ENCODE results near the gene PPIF. TPM values are rescaled to one million over a fixed set of nuclear protein-coding genes. Genes with fewer than 3 reads are reported as not detected.
"Not testable (repeated sequence)": the region's sequence is repeated elsewhere in the genome, so short reads cannot be mapped to it uniquely, and the experiment has no call there.

The PPIF gene
- total and polyA plus RNA-seq, 3 donors from 2014 or later, result 80.1 to 106 (median 82.1) TPM

DNA sequence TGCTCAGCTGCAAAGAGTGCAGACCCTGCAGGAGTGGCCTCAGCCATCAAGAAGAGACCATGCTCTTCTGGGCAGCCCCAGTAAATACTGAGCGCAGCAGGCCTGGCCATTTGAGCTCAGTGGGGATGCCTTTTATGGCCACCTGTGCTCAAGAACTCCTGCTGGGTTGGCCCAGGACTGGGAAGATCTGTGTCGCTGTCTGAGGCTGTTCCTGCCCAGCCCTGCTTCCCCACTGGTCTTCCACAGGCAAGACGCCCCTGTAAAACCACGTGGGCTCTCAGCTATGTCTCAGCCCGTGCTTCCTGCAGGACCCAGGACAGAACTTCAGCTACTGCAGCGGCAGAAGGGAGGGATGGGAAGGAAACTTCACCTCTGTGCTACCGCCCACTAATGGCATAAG is 10.5 kb upstream of the PPIF start:
- intact Hi-C loops (cut with DNase I; ENCODE audit: low total_unique reads), result no loop called here
- no peaks in the 10 kb centered on the region for H3K36me3 ChIP-seq (ENCODE audit: low read depth, missing control alignments)
- H3K9me3 ChIP-seq, result no peaks in the 10 kb centered on the region
- no peaks in the 10 kb centered on the region for H3K27me3 ChIP-seq
- no peak overlapping the region for H3K4me3 ChIP-seq
- 70 to 98% methylated on average over 7 of the region's 7 CpGs for WGBS, 2 donors
- H3K27ac ChIP-seq, result no peak overlapping the region
- no peak for DNase-seq
- TF ChIP-seq POLR2A (IDR thresholded peaks at IDR 0.05), result no peak
- TF ChIP-seq, protein P1, sequence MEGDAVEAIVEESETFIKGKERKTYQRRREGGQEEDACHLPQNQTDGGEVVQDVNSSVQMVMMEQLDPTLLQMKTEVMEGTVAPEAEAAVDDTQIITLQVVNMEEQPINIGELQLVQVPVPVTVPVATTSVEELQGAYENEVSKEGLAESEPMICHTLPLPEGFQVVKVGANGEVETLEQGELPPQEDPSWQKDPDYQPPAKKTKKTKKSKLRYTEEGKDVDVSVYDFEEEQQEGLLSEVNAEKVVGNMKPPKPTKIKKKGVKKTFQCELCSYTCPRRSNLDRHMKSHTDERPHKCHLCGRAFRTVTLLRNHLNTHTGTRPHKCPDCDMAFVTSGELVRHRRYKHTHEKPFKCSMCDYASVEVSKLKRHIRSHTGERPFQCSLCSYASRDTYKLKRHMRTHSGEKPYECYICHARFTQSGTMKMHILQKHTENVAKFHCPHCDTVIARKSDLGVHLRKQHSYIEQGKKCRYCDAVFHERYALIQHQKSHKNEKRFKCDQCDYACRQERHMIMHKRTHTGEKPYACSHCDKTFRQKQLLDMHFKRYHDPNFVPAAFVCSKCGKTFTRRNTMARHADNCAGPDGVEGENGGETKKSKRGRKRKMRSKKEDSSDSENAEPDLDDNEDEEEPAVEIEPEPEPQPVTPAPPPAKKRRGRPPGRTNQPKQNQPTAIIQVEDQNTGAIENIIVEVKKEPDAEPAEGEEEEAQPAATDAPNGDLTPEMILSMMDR (IDR thresholded peaks at IDR 0.05), result no peak
- peaks cover 25% of the 10 kb centered on the region for H3K4me1 ChIP-seq

DNA sequence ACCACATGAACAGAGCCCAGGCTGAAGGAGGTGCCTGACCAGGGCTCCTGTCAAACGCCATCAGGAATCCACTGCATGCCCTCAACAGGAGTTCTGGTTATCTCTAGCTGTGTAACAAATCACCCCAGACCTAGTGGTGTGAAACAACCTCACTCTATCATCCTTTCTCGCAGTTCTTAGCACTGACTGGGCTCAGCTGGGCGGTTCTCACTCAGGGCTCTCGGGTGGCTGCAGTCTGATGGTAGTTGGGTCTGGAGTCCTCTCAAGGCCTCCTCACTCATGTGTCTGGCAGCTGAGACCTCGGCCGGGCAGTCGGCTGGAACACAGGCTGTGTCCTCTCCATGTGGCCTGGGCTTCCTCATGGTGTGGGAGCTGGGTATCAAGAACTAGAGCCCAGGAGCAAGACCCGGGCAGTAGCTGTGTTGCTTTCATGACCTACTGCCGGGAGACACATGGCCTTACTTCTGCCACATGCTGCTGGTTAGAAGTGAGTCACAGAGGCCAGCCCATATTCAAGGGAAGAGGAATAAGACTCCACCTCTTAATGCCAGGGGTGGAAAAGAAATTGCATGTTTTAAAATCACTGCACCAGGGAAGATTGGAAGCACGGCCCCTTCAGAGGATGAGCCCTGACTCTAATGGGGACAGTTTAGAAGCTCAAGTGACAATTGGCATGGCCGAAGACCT is 9.3 kb upstream of the PPIF start:
- 94 to 98% methylated on average over 4 to 7 of the region's 11 CpGs for WGBS, 2 donors

GRCh38 chr10:79339266-79339665 is 8.0 kb upstream of the PPIF start:
- no peak for TF ChIP-seq POLR2A (IDR thresholded peaks at IDR 0.05)
- TF ChIP-seq, protein P1 (IDR thresholded peaks at IDR 0.05), result no peak
- intact Hi-C loops (cut with DNase I; ENCODE audit: low total_unique reads), result no loop called here

More for the DNA sequence above, 9.3 kb upstream of the PPIF start:
- H3K4me3 ChIP-seq; H3K36me3 ChIP-seq (ENCODE audit: low read depth, missing control alignments); DNase-seq; H3K27me3 ChIP-seq; H3K9me3 ChIP-seq; intact Hi-C loops (cut with DNase I; ENCODE audit: low total_unique reads); H3K27ac ChIP-seq: not testable (repeated sequence)
- H3K4me1 ChIP-seq, result peaks cover 25% of the 10 kb centered on the region

GRCh38 chr10:79340646-79341244 is 6.5 kb upstream of the PPIF start:
- intact Hi-C loops (cut with DNase I; ENCODE audit: low total_unique reads), result no loop called here
- no peak overlapping the region for H3K4me3 ChIP-seq
- no peak overlapping the region for H3K27ac ChIP-seq
- no peaks in the 10 kb centered on the region for H3K36me3 ChIP-seq (ENCODE audit: low read depth, missing control alignments)
- WGBS, 2 donors, result 62% methylated on average over 5 of the region's 5 CpGs
- peaks cover 16% of the 10 kb centered on the region for H3K4me1 ChIP-seq
- DNase-seq, result no peak
- no peak for TF ChIP-seq POLR2A (IDR thresholded peaks at IDR 0.05)
- TF ChIP-seq, protein P1 (IDR thresholded peaks at IDR 0.05), result no peak
- no peaks in the 10 kb centered on the region for H3K9me3 ChIP-seq
- H3K27me3 ChIP-seq, result no peaks in the 10 kb centered on the region

More at GRCh38 chr10:79339266-79339665, 8.0 kb upstream of the PPIF start:
- no peak for DNase-seq
- 92 to 97% methylated on average over 3 of the region's 3 CpGs for WGBS, 2 donors
- Histone ChIP-seq H3K4me1 (peaks cover 25% of the 10 kb centered on the region), H3K36me3 (ENCODE audit: low read depth, missing control alignments) (no peaks in the 10 kb centered on the region), H3K9me3 (no peaks in the 10 kb centered on the region), H3K27me3 (no peaks in the 10 kb centered on the region), H3K4me3 (no peak overlapping the region), H3K27ac (no peak overlapping the region)

- Histone ChIP-seq H3K4me1 (peaks cover 16% of the 10 kb centered on the region), H3K4me3 (no peak overlapping the region), H3K36me3 (ENCODE audit: low read depth, missing control alignments) (no peaks in the 10 kb centered on the region), H3K27ac (no peak overlapping the region), H3K27me3 (no peaks in the 10 kb centered on the region), H3K9me3 (no peaks in the 10 kb centered on the region)
- 81 to 87% methylated on average over 5 of the region's 5 CpGs for WGBS, 2 donors
- TF ChIP-seq, protein P1 (IDR thresholded peaks at IDR 0.05), result no peak
- TF ChIP-seq POLR2A (IDR thresholded peaks at IDR 0.05), result no peak
- no peak for DNase-seq
- intact Hi-C loops (cut with DNase I; ENCODE audit: low total_unique reads), result no loop called here
These were observed 4.9 kb upstream of the PPIF start for GRCh38 chr10:79342295-79342761.

All from testis (tissue), 3 donors.